ENCODE results near the gene MPZL1. TPM values are rescaled to one million over a fixed set of nuclear protein-coding genes. Genes with fewer than 3 reads are reported as not detected.

Gene MPZL1
- total and polyA plus RNA-seq, 3 donors from 2014 or later: 148 to 160 (median 154) TPM

GRCh38 chr1:167683641-167684502 is 37.9 kb upstream of the MPZL1 start:
- intact Hi-C loops (cut with DNase I; ENCODE audit: low total_unique reads): loop anchor here (10.0 kb wide), 1 partner anchor 79 kb away; no protein-coding TSS in a partner anchor
- H3K4me3 ChIP-seq: no peak overlapping the region
- peaks cover 14% of the 10 kb centered on the region for H3K4me1 ChIP-seq
- H3K27ac ChIP-seq: no peak overlapping the region
- 89 to 90% methylated on average over 15 of the region's 15 CpGs for WGBS, 2 donors
- H3K36me3 ChIP-seq (ENCODE audit: low read depth, missing control alignments): no peaks in the 10 kb centered on the region
- no peak for DNase-seq
- no peaks in the 10 kb centered on the region for H3K27me3 ChIP-seq
- TF ChIP-seq CTCF (IDR thresholded peaks at IDR 0.05) (no peak), POLR2A (IDR thresholded peaks at IDR 0.05) (no peak)
- no peaks in the 10 kb centered on the region for H3K9me3 ChIP-seq

GRCh38 chr1:167685844-167686243 is 35.9 kb upstream of the MPZL1 start:
- DNase-seq: peak; percentile 37
- H3K9me3 ChIP-seq: no peaks in the 10 kb centered on the region
- intact Hi-C loops (cut with DNase I; ENCODE audit: low total_unique reads): loop anchor here (10.0 kb wide), 1 partner anchor 81 kb away; no protein-coding TSS in a partner anchor
- H3K27ac ChIP-seq: peak overlapping the region in 1 of 2 donors; percentile 58
- 33 to 54% methylated on average over 5 of the region's 5 CpGs for WGBS, 2 donors
- no peaks in the 10 kb centered on the region for H3K36me3 ChIP-seq (ENCODE audit: low read depth, missing control alignments)
- H3K4me1 ChIP-seq: peaks cover 14% of the 10 kb centered on the region
- H3K4me3 ChIP-seq: no peak overlapping the region
- no peaks in the 10 kb centered on the region for H3K27me3 ChIP-seq
- no peak for TF ChIP-seq CTCF (IDR thresholded peaks at IDR 0.05)
- TF ChIP-seq POLR2A (IDR thresholded peaks at IDR 0.05): no peak

GRCh38 chr1:167687919-167688519 is 33.8 kb upstream of the MPZL1 start:
- intact Hi-C loops (cut with DNase I; ENCODE audit: low total_unique reads): loop anchor here (10.0 kb wide), 1 partner anchor 83 kb away; no protein-coding TSS in a partner anchor
- WGBS, 2 donors: 18 to 19% methylated on average over 7 of the region's 7 CpGs
- H3K27me3 ChIP-seq: no peaks in the 10 kb centered on the region
- no peak overlapping the region for H3K27ac ChIP-seq
- H3K9me3 ChIP-seq: no peaks in the 10 kb centered on the region
- no peak overlapping the region for H3K4me3 ChIP-seq
- peak; percentile 93 for DNase-seq
- TF ChIP-seq CTCF (IDR thresholded peaks at IDR 0.05): peak; percentile 91 to 96 (median 92)
- TF ChIP-seq POLR2A (IDR thresholded peaks at IDR 0.05): no peak
- H3K36me3 ChIP-seq (ENCODE audit: low read depth, missing control alignments): no peaks in the 10 kb centered on the region
- H3K4me1 ChIP-seq: peaks cover 14% of the 10 kb centered on the region

GRCh38 chr1:167689567-167689920 is 32.2 kb upstream of the MPZL1 start:
- no peak for DNase-seq
- no peaks in the 10 kb centered on the region for H3K27me3 ChIP-seq
- H3K9me3 ChIP-seq: no peaks in the 10 kb centered on the region
- TF ChIP-seq POLR2A (IDR thresholded peaks at IDR 0.05) (no peak), CTCF (IDR thresholded peaks at IDR 0.05) (no peak)
- 78 to 81% methylated on average over 5 of the region's 5 CpGs for WGBS, 2 donors
- intact Hi-C loops (cut with DNase I; ENCODE audit: low total_unique reads): loop anchor here (10.0 kb wide), 1 partner anchor 85 kb away; no protein-coding TSS in a partner anchor
- no peak overlapping the region for H3K4me3 ChIP-seq
- no peak overlapping the region for H3K27ac ChIP-seq
- H3K4me1 ChIP-seq: peaks cover 14% of the 10 kb centered on the region
- no peaks in the 10 kb centered on the region for H3K36me3 ChIP-seq (ENCODE audit: low read depth, missing control alignments)

Measured in testis (tissue), 3 donors.